Neural progenitor cell (in vitro differentiated cells): Measurements from ENCODE around the gene LZIC.

ENCODE experiments used
- EZH2 ChIP-seq: fragments of 200-600 bp; sonication (generic); IDR thresholded peaks from 2 replicates; pipeline ENCODE4 v1.6.1; 2017; ENCODE audit warnings: antibody characterized with exemption, mild to moderate bottlenecking, moderate library complexity
- EZH2phosphoT487 ChIP-seq: fragments of 200-600 bp; sonication (generic); IDR thresholded peaks from 2 replicates; pipeline ENCODE4 v1.6.1; 2017; ENCODE audit warnings: antibody characterized with exemption
- TF ChIP-seq, protein P1 (sequence below): fragments of 200-600 bp; sonication (generic); IDR thresholded peaks from 2 replicates; pipeline ENCODE4 v1.5.1; 2017; ENCODE audit warnings: antibody characterized with exemption, mild to moderate bottlenecking

DNA sequence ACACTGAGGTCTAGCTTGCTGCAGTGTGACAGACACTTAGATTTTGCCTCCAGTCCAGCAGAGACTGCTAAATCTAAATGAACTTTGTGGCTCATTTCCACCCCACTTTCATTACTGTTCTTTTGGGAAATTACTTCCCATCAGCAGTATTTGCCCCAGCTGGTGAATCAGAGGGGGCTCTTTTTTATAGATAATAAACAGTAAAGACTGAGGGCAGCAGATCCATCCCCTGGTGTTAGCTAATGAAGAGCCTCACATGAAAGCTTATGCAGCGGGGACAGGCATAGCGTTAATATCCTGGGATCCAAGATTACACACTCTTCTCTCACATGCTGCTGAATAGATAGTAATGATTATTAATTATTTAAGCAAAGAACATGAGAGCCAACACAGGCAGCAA is 26.7 kb downstream of the LZIC start:
- TF ChIP-seq, protein P1, sequence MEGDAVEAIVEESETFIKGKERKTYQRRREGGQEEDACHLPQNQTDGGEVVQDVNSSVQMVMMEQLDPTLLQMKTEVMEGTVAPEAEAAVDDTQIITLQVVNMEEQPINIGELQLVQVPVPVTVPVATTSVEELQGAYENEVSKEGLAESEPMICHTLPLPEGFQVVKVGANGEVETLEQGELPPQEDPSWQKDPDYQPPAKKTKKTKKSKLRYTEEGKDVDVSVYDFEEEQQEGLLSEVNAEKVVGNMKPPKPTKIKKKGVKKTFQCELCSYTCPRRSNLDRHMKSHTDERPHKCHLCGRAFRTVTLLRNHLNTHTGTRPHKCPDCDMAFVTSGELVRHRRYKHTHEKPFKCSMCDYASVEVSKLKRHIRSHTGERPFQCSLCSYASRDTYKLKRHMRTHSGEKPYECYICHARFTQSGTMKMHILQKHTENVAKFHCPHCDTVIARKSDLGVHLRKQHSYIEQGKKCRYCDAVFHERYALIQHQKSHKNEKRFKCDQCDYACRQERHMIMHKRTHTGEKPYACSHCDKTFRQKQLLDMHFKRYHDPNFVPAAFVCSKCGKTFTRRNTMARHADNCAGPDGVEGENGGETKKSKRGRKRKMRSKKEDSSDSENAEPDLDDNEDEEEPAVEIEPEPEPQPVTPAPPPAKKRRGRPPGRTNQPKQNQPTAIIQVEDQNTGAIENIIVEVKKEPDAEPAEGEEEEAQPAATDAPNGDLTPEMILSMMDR, result no peak
- TF ChIP-seq EZH2, result no peak
- TF ChIP-seq EZH2phosphoT487, result no peak
